ENCODE measurements around the gene SLCO2B1. TPM values are rescaled to one million over a fixed set of nuclear protein-coding genes. Genes with fewer than 3 reads are reported as not detected.

Gene SLCO2B1
- total and polyA plus RNA-seq, 2 donors from 2014 or later = 8.9 to 117 TPM

DNA sequence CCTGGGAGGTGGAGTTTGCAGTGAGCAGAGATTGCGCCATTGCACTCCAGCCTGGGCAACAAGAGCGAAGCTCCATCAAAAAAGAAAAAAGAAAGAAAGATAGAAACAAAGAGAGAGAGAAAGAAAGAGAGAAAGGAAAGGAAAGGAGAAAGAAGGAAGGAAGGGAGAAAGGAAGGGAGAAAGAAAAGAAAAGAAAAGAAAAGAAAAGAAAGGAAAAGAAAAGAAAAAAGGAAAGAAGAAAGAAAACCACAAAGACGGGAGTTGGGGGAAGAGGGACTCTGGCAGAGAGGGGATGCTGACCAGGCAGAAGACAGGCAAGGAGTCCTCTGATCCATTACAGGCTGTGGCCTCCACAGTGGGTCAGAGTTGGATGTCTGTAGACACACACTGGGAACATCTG lies 18.8 kb upstream of the SLCO2B1 start:
- Histone ChIP-seq H3K36me3 (ENCODE audit: control insufficient read depth in 2 of 3, insufficient read depth in 3 of 3, low read length in 3 of 3) (no peaks in the 10 kb centered on the region), H3K9ac (ENCODE audit: low read length in 3 of 3) (no peak overlapping the region), H3K9me3 (ENCODE audit: control insufficient read depth in 2 of 3, insufficient read depth in 1 of 3, low read length in 3 of 3) (no peaks in the 10 kb centered on the region), H3K27ac (ENCODE audit: low read depth in 2 of 2, low read length in 2 of 2) (no peak overlapping the region), H3K27me3 (ENCODE audit: control insufficient read depth, insufficient read depth, low read length) (no peaks in the 10 kb centered on the region), H3K4me3 (ENCODE audit: low read length in 3 of 3) (no peak overlapping the region), H3K4me1 (ENCODE audit: control insufficient read depth in 2 of 3, insufficient read depth in 2 of 3, low read depth in 1 of 3, low read length in 3 of 3) (no peaks in the 10 kb centered on the region)
- TF ChIP-seq, protein P1, sequence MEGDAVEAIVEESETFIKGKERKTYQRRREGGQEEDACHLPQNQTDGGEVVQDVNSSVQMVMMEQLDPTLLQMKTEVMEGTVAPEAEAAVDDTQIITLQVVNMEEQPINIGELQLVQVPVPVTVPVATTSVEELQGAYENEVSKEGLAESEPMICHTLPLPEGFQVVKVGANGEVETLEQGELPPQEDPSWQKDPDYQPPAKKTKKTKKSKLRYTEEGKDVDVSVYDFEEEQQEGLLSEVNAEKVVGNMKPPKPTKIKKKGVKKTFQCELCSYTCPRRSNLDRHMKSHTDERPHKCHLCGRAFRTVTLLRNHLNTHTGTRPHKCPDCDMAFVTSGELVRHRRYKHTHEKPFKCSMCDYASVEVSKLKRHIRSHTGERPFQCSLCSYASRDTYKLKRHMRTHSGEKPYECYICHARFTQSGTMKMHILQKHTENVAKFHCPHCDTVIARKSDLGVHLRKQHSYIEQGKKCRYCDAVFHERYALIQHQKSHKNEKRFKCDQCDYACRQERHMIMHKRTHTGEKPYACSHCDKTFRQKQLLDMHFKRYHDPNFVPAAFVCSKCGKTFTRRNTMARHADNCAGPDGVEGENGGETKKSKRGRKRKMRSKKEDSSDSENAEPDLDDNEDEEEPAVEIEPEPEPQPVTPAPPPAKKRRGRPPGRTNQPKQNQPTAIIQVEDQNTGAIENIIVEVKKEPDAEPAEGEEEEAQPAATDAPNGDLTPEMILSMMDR (IDR thresholded peaks at IDR 0.05; ENCODE audit: borderline replicate concordance, extremely low read depth, insufficient read depth) = no peak
- FAIRE-seq = no peak
- no peak for DNase-seq
- intact Hi-C loops (cut with DNase I) = no loop called here

DNA sequence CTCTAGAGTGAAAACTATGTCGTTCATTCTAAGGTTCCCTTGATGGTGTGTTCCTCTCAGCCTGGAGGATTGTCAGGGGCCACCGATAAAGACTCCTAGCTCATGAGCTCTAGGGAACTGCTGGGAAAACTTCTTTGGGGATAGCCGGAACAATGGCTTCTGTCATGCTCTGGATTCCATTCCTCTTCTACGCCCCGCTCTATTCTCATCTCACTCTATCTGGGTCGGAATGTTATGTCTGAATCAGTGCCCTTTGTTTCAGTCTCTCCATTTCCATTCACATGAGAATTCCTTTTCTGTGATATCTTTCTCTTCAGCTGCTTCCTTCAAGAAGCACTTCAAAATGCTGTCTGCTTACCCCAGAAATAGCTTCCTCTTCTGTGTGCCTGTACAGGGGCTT lies 16.9 kb upstream of the SLCO2B1 start:
- intact Hi-C loops (cut with DNase I) = no loop called here
- Histone ChIP-seq H3K36me3 (ENCODE audit: control insufficient read depth in 2 of 3, insufficient read depth in 3 of 3, low read length in 3 of 3) (no peaks in the 10 kb centered on the region), H3K9me3 (ENCODE audit: control insufficient read depth in 2 of 3, insufficient read depth in 1 of 3, low read length in 3 of 3) (no peaks in the 10 kb centered on the region), H3K4me1 (ENCODE audit: control insufficient read depth in 2 of 3, insufficient read depth in 2 of 3, low read depth in 1 of 3, low read length in 3 of 3) (no peaks in the 10 kb centered on the region), H3K9ac (ENCODE audit: low read length in 3 of 3) (no peak overlapping the region), H3K27ac (ENCODE audit: low read depth in 2 of 2, low read length in 2 of 2) (no peak overlapping the region), H3K27me3 (ENCODE audit: control insufficient read depth, insufficient read depth, low read length) (no peaks in the 10 kb centered on the region), H3K4me3 (ENCODE audit: low read length in 3 of 3) (no peak overlapping the region)
- DNase-seq = no peak
- no peak for FAIRE-seq
- TF ChIP-seq, protein P1 (IDR thresholded peaks at IDR 0.05; ENCODE audit: borderline replicate concordance, extremely low read depth, insufficient read depth) = no peak

DNA sequence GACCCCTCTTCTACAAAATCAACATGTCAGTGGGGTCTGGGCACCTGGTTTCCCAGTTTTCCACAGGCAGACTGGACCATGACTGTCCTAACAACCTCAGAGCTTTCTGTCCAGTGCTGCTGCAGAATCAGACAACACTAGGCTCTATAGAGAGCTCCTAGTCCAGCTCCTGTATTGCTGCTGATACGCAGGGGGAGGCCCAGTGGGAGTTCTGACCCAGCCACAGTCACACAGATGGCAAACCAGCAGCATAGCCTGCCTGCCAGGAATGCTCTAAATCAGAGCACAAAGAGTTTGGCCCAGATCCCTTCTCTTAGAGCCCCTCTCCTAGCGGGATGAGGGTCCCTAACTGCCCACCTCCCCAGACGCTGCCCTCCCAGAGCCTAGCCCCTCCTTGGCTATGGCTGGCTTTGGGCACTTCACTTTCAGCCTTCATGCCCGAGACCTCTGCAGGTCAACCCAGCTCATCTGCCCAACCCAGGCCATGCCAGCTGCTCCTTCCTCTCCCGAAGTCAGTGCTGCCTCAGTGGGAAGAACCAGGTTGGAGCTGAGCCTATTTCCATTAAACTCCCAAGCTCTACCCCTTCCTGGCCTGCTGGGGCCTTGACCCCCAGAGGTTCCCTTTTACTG lies 15.8 kb upstream of the SLCO2B1 start:
- FAIRE-seq = no peak

More for the DNA sequence above, 15.8 kb upstream of the SLCO2B1 start:
- no peak overlapping the region for H3K27ac ChIP-seq (ENCODE audit: low read depth in 2 of 2, low read length in 2 of 2)
- TF ChIP-seq, protein P1 (IDR thresholded peaks at IDR 0.05; ENCODE audit: borderline replicate concordance, extremely low read depth, insufficient read depth) = no peak
- H3K9ac ChIP-seq (ENCODE audit: low read length in 3 of 3) = no peak overlapping the region
- no peaks in the 10 kb centered on the region for H3K27me3 ChIP-seq (ENCODE audit: control insufficient read depth, insufficient read depth, low read length)
- H3K36me3 ChIP-seq (ENCODE audit: control insufficient read depth in 2 of 3, insufficient read depth in 3 of 3, low read length in 3 of 3) = no peaks in the 10 kb centered on the region
- no peak for DNase-seq
- H3K4me3 ChIP-seq (ENCODE audit: low read length in 3 of 3) = no peak overlapping the region
- H3K9me3 ChIP-seq (ENCODE audit: control insufficient read depth in 2 of 3, insufficient read depth in 1 of 3, low read length in 3 of 3) = no peaks in the 10 kb centered on the region
- H3K4me1 ChIP-seq (ENCODE audit: control insufficient read depth in 2 of 3, insufficient read depth in 2 of 3, low read depth in 1 of 3, low read length in 3 of 3) = no peaks in the 10 kb centered on the region
- intact Hi-C loops (cut with DNase I) = no loop called here
